ENCODE measurements around the gene PTGS1.

The PTGS1 gene

DNA sequence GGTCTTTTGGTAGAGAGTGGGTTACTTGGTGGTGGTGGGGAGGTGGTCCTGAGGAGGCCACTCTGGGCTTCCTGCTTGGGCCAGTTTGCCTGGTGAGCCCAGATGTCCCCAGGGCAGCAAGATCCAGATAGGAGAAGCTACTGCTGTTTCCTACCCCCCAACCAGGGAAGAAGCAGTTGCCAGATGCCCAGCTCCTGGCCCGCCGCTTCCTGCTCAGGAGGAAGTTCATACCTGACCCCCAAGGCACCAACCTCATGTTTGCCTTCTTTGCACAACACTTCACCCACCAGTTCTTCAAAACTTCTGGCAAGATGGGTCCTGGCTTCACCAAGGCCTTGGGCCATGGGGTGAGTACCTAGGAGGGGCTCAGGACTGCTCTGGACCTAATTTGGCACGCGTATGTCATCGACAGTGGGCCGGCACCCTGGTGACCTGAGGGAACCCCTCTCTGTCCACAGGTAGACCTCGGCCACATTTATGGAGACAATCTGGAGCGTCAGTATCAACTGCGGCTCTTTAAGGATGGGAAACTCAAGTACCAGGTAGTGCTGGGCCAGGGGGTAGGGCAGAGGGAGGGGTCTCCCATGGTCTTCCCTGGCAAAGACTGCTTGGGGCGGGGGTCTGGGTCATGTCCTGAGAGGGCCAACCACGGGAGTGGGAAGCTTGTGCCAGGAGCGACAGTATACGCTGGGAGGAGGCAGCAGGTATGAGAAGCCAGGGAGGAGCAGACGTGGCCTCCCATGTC, 10.6 kb downstream of the PTGS1 start:
- H3K9ac ChIP-seq (ENCODE audit: low read length), result no peak overlapping the region
- H3K36me3 ChIP-seq (ENCODE audit: control insufficient read depth, insufficient read depth, low read length), result no peaks in the 10 kb centered on the region
- H3K4me1 ChIP-seq (ENCODE audit: control insufficient read depth, insufficient read depth, low read length), result peaks cover 13% of the 10 kb centered on the region
- no peaks in the 10 kb centered on the region for H3K27me3 ChIP-seq (ENCODE audit: control insufficient read depth, insufficient read depth, low read length)
- peaks cover 6% of the 10 kb centered on the region for H3K9me3 ChIP-seq (ENCODE audit: control insufficient read depth, low read length)
- H3K4me3 ChIP-seq (ENCODE audit: low read length), result no peak overlapping the region

DNA sequence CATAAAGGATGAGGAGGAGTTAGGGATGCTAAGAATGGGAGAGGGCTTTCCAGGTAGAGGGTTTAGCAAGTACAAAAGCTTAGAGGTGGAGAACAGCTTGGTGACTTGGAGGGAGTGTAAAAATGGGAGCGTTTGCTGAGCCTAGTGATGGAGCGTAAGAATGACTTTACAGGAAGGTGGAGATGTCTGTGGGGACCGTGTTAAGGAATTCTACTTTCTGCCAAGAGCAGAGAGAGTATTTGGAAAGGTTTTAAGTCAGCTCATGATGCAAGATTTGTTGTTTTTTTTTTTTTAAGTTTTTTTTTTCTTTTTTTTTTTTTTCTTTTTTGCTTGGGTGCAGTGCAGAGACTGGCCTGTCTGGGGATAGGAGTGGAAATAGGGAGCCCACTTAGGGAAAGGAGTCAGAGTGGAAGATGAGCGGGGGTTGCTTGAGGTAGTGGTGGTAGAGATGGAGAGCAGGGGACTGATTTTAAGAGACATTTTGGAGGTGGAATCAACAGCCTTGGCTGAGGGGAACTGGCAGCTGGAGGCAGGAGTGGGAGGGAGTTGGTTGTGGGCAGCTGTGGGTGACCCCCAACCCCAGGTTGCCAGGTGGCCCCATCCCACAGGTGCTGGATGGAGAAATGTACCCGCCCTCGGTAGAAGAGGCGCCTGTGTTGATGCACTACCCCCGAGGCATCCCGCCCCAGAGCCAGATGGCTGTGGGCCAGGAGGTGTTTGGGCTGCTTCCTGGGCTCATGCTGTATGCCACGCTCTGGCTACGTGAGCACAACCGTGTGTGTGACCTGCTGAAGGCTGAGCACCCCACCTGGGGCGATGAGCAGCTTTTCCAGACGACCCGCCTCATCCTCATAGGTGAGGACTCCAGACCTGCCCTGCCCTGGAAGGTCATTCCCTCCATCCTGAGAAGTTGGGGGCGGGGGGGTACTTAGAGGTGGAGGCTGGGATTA, 12.4 kb downstream of the PTGS1 start:
- Histone ChIP-seq H3K9me3 (ENCODE audit: control insufficient read depth, low read length) (peaks cover 6% of the 10 kb centered on the region), H3K4me3 (ENCODE audit: low read length) (no peak overlapping the region), H3K4me1 (ENCODE audit: control insufficient read depth, insufficient read depth, low read length) (no peaks in the 10 kb centered on the region), H3K36me3 (ENCODE audit: control insufficient read depth, insufficient read depth, low read length) (no peaks in the 10 kb centered on the region), H3K27me3 (ENCODE audit: control insufficient read depth, insufficient read depth, low read length) (no peaks in the 10 kb centered on the region), H3K9ac (ENCODE audit: low read length) (no peak overlapping the region)

- no peak overlapping the region for H3K4me3 ChIP-seq (ENCODE audit: low read length)
- H3K36me3 ChIP-seq (ENCODE audit: control insufficient read depth, insufficient read depth, low read length), result no peaks in the 10 kb centered on the region
- no peaks in the 10 kb centered on the region for H3K27me3 ChIP-seq (ENCODE audit: control insufficient read depth, insufficient read depth, low read length)
- H3K9me3 ChIP-seq (ENCODE audit: control insufficient read depth, low read length), result peaks cover 6% of the 10 kb centered on the region
- H3K4me1 ChIP-seq (ENCODE audit: control insufficient read depth, insufficient read depth, low read length), result no peaks in the 10 kb centered on the region
- H3K9ac ChIP-seq (ENCODE audit: low read length), result no peak overlapping the region
Observed at GRCh38 chr9:122383992-122384461, 13.2 kb downstream of the PTGS1 start.

GRCh38 chr9:122386311-122386872, 15.6 kb downstream of the PTGS1 start:
- H3K36me3 ChIP-seq (ENCODE audit: control insufficient read depth, insufficient read depth, low read length), result no peaks in the 10 kb centered on the region
- no peak overlapping the region for H3K4me3 ChIP-seq (ENCODE audit: low read length)
- H3K9ac ChIP-seq (ENCODE audit: low read length), result no peak overlapping the region
- H3K4me1 ChIP-seq (ENCODE audit: control insufficient read depth, insufficient read depth, low read length), result no peaks in the 10 kb centered on the region
- H3K9me3 ChIP-seq (ENCODE audit: control insufficient read depth, low read length), result no peaks in the 10 kb centered on the region
- no peaks in the 10 kb centered on the region for H3K27me3 ChIP-seq (ENCODE audit: control insufficient read depth, insufficient read depth, low read length)

GRCh38 chr9:122387536-122387935, 16.7 kb downstream of the PTGS1 start:
- Histone ChIP-seq H3K4me3 (ENCODE audit: low read length) (no peak overlapping the region), H3K9me3 (ENCODE audit: control insufficient read depth, low read length) (no peaks in the 10 kb centered on the region), H3K4me1 (ENCODE audit: control insufficient read depth, insufficient read depth, low read length) (no peaks in the 10 kb centered on the region), H3K36me3 (ENCODE audit: control insufficient read depth, insufficient read depth, low read length) (no peaks in the 10 kb centered on the region), H3K27me3 (ENCODE audit: control insufficient read depth, insufficient read depth, low read length) (no peaks in the 10 kb centered on the region), H3K9ac (ENCODE audit: low read length) (no peak overlapping the region)

- Histone ChIP-seq H3K36me3 (ENCODE audit: control insufficient read depth, insufficient read depth, low read length) (no peaks in the 10 kb centered on the region), H3K9ac (ENCODE audit: low read length) (no peak overlapping the region), H3K4me1 (ENCODE audit: control insufficient read depth, insufficient read depth, low read length) (no peaks in the 10 kb centered on the region), H3K9me3 (ENCODE audit: control insufficient read depth, low read length) (no peaks in the 10 kb centered on the region), H3K4me3 (ENCODE audit: low read length) (no peak overlapping the region), H3K27me3 (ENCODE audit: control insufficient read depth, insufficient read depth, low read length) (no peaks in the 10 kb centered on the region)
Observed at GRCh38 chr9:122389195-122389594, 18.4 kb downstream of the PTGS1 start.

DNA sequence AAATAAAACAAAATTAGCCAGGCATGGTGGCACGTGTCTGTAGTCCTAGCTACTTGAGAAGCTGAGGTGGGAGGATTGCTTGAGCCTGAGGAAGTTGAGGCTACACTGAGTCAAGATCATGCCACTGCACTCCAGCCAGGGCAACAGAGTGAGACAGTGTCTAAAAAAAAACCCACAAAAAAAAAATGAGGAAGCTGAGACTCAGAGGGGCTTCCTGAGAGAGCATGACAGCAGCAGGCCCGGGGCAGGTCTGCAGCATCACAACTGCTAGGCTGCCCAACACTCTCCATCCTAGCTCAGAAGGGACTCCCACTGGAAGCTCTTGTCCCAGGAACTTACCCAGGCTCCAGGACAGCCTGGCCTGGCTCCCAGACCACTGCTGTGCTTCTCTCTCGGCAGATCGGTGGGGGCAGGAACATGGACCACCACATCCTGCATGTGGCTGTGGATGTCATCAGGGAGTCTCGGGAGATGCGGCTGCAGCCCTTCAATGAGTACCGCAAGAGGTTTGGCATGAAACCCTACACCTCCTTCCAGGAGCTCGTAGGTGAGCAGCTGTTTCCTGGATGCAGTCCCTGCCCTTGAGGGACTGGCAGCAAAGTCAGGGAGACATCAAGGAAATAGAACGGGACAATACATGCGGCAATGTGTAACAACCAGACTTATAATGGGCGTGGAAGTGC, 19.1 kb downstream of the PTGS1 start:
- Histone ChIP-seq H3K9ac (ENCODE audit: low read length) (no peak overlapping the region), H3K4me3 (ENCODE audit: low read length) (no peak overlapping the region), H3K27me3 (ENCODE audit: control insufficient read depth, insufficient read depth, low read length) (no peaks in the 10 kb centered on the region), H3K36me3 (ENCODE audit: control insufficient read depth, insufficient read depth, low read length) (no peaks in the 10 kb centered on the region), H3K4me1 (ENCODE audit: control insufficient read depth, insufficient read depth, low read length) (peaks cover 3% of the 10 kb centered on the region), H3K9me3 (ENCODE audit: control insufficient read depth, low read length) (no peaks in the 10 kb centered on the region)

DNA sequence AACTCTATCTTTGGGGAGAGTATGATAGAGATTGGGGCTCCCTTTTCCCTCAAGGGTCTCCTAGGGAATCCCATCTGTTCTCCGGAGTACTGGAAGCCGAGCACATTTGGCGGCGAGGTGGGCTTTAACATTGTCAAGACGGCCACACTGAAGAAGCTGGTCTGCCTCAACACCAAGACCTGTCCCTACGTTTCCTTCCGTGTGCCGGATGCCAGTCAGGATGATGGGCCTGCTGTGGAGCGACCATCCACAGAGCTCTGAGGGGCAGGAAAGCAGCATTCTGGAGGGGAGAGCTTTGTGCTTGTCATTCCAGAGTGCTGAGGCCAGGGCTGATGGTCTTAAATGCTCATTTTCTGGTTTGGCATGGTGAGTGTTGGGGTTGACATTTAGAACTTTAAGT, 21.5 kb downstream of the PTGS1 start:
- no peaks in the 10 kb centered on the region for H3K36me3 ChIP-seq (ENCODE audit: control insufficient read depth, insufficient read depth, low read length)
- peaks cover 3% of the 10 kb centered on the region for H3K4me1 ChIP-seq (ENCODE audit: control insufficient read depth, insufficient read depth, low read length)
- H3K9me3 ChIP-seq (ENCODE audit: control insufficient read depth, low read length), result no peaks in the 10 kb centered on the region
- H3K4me3 ChIP-seq (ENCODE audit: low read length), result no peak overlapping the region
- no peaks in the 10 kb centered on the region for H3K27me3 ChIP-seq (ENCODE audit: control insufficient read depth, insufficient read depth, low read length)
- H3K9ac ChIP-seq (ENCODE audit: low read length), result no peak overlapping the region

DNA sequence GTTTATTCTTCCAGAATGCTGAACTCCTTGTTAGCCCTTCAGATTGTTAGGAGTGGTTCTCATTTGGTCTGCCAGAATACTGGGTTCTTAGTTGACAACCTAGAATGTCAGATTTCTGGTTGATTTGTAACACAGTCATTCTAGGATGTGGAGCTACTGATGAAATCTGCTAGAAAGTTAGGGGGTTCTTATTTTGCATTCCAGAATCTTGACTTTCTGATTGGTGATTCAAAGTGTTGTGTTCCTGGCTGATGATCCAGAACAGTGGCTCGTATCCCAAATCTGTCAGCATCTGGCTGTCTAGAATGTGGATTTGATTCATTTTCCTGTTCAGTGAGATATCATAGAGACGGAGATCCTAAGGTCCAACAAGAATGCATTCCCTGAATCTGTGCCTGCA, 21.9 kb downstream of the PTGS1 start:
- Histone ChIP-seq H3K9ac (ENCODE audit: low read length) (no peak overlapping the region), H3K4me3 (ENCODE audit: low read length) (no peak overlapping the region), H3K27me3 (ENCODE audit: control insufficient read depth, insufficient read depth, low read length) (no peaks in the 10 kb centered on the region), H3K36me3 (ENCODE audit: control insufficient read depth, insufficient read depth, low read length) (no peaks in the 10 kb centered on the region), H3K9me3 (ENCODE audit: control insufficient read depth, low read length) (no peaks in the 10 kb centered on the region), H3K4me1 (ENCODE audit: control insufficient read depth, insufficient read depth, low read length) (peaks cover 3% of the 10 kb centered on the region)

GRCh38 chr9:122393284-122393983, 22.6 kb downstream of the PTGS1 start:
- H3K4me3 ChIP-seq (ENCODE audit: low read length), result no peak overlapping the region
- no peak overlapping the region for H3K9ac ChIP-seq (ENCODE audit: low read length)
- no peaks in the 10 kb centered on the region for H3K27me3 ChIP-seq (ENCODE audit: control insufficient read depth, insufficient read depth, low read length)
- H3K9me3 ChIP-seq (ENCODE audit: control insufficient read depth, low read length), result no peaks in the 10 kb centered on the region
- H3K36me3 ChIP-seq (ENCODE audit: control insufficient read depth, insufficient read depth, low read length), result no peaks in the 10 kb centered on the region
- peaks cover 3% of the 10 kb centered on the region for H3K4me1 ChIP-seq (ENCODE audit: control insufficient read depth, insufficient read depth, low read length)

Data from mucosa of stomach (tissue), 1 donor.